GM21390 (cell line): ENCODE data around the gene GNB1L.

Experiments
- ATAC-seq: cut with Tn5 transposase; IDR thresholded peaks from one replicate; pipeline ENCODE4 v1.9.1; 2021; ENCODE audit not compliant: unreplicated experiment

GNB1L gene

DNA sequence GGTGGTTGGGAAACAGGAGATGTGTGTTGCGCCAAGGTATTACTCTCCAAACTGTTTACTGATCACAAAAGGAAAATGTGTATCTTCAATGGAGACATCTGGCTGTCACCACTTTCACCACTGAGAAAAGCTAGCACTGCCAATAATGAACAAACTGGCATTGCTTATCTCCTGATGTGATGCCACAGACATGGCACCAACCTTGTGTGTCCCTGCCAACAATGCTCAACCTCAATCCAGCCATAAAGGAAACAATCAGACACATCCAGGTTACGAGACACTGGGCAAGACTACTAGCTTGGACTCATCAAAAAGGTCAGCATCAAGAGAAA, 28.1 kb downstream of the GNB1L start:
- ATAC-seq: no peak

GRCh38 chr22:19825904-19826618, 28.6 kb downstream of the GNB1L start:
- ATAC-seq: no peak

DNA sequence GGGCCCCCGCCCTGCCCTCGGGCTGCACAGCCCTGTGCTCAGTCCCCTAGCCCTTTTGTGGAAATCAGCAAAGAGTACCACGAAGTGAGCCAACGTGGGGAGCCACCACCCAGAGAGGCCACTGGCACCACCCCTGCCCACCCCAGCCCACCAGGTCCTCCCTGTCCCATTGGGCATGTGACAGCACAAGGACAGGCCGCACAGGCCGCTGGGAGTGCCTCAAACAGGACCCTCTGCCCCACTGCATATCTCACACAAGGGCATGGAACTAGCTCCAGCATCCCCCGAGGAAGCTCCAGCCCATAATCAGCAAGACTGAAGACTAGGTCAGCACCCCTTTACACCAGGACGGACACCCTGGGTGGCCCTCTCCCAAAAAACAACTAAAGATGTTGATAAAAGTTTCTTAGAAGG, 29.7 kb downstream of the GNB1L start:
- no peak for ATAC-seq

DNA sequence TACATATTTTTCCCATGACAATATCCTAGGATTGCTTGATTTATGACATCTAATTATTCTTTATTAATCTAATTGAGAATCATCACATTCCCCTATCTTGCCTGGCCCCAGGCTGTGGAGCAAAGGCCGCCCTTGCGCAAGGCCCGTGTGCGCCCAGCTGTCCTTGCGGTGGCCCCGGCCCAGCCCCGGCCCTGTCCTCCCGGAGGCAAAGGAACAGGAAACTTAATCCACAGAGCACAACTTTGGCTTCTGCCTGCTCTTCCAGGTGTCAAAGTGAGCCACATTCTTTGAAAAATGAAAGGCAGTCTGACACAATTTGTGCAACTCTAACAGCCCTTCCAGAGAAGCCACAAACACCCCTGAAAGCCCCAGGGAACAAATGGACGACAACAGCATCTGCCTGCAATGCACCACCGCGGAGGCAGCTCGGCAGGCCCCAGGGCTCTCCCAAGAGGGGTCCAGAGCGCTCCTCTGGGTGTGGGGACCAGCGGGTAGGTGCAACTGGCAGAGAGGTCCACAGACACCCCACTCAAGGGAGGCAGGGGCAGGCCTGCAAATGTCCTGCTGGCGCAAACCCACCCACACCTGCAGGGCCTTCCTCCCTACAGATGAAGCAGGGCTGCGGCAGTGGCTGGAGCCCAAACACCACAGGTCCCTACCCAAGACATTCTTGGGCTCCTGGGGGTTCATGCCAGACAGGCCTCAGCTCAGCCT, 30.3 kb downstream of the GNB1L start:
- no peak for ATAC-seq

GRCh38 chr22:19823902-19824211, 30.8 kb downstream of the GNB1L start:
- no peak for ATAC-seq

DNA sequence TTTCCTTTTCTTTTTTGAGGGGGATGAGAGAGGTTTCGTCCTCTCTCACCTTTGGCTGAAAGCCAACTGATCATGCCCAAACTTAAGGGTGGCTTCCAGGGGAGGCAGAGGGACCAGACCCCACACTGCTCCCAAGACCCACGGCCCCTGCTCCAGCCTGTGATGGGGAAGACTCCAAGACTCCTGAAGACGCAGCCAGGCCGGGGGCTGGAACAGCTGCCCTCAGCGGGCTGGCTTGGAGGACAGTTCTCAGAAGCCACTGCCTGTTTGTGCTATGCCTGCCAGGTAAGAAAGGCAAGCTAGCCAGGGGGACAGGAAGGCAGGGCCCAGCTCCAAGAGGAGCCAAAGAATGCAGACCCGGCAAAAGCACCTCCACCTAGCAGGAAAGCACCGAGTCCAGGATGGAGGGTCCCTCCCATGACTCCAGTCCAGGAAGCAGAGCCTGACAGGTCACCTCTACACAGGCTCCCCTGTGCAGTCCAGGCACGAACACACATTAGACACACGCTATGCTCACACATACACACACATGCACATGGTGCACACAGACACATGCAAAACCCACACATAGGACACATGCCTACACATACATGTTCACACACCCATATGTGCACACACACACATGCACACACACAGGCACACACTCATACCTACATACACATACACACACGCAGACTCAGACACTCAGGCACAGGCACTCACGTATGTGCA, 31.3 kb downstream of the GNB1L start:
- ATAC-seq: no peak

DNA sequence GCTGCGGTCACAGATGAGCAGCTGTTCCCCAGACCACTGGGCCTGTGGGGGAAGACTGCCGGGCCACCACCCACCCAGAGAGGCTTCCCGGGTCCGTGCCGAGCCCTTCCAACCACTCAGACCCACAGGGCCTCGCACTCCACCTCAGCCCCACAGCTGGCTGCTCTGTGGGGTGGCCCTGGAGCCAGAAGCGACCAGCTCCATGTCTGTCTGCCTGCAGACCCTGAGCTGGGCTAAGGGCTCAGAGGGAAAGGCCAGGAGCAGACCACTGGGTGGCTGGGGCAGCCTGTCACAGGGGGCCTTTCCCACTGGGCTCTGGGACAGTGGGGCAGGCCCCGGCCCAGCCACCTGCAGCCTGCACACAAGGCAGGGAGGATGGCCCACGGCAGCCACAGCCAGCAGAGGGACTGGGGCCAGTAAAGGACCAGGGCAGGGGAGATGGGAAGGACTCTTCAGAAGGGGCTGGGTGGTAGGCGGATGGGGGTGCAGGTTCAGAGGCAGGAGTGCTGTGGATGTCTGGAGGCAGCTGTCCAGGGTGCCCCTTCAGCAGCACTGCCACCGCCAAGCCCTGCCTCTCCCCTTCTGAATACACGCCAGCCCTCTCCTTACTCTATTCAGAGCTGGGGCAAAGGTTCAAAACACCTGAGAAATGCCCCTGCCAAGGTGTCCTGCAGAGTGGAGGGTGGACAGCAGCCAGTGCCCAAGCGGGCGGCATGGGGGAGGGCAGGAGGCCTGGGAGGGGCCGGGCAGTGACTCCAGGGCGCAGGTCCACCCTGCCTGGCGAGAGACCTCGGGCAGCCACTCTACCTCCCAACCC, 32.2 kb downstream of the GNB1L start:
- ATAC-seq: no peak

GRCh38 chr22:19821523-19822300, 33.0 kb downstream of the GNB1L start:
- no peak for ATAC-seq

GRCh38 chr22:19820880-19821522, 33.7 kb downstream of the GNB1L start:
- ATAC-seq: no peak

DNA sequence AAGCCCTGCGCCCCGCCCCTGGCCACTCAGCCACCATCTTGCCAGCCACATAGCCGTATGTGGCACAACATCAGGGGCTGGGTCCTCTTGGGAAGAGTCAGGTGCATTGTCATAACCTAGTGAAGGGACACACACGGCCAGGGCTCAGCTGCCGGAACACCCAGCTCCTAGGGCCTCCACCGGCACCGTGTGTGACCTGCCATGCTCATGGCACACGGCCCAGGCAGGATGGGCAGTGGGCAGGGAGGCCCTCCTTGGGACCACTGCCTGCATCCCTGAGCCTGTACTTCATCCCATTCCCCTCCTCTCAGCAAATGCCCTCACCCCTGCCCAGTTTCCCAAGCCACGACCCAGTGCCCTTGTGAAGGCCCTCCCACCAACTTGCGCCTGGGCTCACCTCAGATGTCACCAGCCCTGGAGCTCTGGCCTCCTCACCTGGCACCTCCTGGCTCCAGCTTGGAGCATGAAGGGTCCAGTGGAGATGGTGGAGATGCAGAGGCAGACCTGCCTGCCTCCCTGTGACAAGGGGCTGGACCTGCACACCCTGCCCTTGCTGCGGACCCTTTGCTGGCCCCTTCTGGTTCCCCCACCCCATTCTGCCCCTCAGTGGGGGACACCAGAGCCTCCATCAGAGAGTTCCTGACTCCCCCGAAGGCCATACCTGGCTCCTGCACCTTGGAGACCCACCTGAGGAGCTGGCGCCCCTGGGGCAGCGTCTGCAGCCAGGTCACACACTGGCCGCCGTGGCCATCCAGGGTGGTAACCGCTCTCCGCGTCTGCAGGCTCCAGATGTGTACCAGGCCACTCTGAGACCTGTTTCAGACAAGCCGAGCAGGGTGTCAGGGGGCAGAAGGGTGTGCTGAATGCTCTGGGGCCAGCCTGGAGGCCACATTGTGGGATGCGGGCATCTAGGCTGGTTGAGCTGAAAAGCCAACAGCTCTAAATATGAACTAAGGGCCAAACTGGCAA, 34.5 kb downstream of the GNB1L start:
- ATAC-seq: no peak

- ATAC-seq: no peak
Measured at GRCh38 chr22:19819208-19819910, 35.3 kb downstream of the GNB1L start.

DNA sequence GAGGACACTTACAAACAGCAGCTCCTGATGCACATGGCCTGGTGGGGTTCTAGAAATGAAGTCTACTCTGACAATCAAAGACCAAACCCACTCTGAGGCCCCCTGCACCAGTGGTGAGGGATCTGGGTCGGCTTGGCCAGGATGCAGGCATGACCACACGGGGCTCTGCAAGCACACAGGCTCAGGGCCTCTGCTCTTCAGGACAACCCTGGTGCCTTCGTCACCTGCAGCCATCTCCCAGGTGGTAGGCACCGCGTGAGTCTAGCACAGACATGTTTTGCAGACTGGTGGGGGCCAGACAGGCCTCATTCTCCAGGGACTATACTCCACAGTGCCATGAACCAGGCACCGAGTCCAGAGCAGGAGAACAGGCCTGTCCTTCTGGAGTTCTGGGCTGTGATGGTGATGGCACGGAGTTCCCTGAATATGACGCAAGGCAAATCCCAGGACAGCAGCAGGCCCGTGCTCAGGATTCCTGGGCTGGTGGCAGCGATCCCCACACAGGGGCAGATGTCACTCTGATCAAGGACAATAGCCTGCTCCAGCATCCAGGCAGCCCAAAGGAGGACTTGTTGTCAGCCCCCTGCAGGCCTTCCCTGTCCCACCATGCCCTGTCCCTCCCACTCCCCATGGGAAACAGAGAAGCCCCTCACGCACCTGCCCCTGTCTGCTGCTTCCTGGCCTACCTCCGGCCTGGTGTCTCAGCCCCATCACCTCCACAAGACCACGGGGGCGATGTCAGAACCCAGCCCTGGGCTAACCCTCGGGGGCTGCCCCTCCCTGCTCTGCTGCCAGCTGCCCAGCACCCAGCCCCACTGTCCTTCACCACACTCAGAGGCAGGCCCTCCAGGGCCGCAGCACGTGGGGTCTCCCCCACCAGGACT, 36.1 kb downstream of the GNB1L start:
- ATAC-seq: no peak

DNA sequence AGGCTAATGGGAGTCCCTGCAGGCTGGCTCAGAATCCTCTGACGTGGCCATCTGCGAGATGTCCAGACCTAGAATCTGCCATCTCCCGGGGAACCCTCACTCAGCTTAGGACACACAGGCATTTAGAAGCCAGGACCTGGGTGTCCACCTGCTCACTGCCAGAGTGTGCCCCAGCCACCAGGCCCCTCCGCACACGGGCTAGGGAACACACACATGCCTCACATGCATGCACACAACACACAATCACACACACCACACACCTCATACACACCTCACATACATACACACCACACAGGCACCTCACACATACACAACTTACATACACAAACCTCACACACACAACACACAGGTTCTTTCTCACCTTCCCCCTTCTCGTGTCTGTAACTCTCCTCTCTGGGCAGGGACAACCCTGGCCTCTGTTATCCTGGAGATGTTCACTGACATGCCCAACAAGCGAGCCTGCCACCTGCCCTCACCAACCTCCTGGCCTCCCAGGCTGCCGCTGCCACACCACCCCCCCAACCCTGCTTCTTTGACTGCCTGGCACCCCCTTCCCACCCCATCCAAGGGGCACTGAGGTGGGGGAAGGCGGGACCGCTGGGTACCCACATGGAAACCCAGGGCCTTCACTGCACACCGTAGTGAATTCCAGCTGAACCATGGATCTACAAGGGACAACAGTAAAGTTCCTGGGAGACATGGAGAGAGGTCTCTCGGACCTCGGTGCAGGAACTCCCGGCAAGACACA, 38.1 kb downstream of the GNB1L start:
- ATAC-seq: no peak

DNA sequence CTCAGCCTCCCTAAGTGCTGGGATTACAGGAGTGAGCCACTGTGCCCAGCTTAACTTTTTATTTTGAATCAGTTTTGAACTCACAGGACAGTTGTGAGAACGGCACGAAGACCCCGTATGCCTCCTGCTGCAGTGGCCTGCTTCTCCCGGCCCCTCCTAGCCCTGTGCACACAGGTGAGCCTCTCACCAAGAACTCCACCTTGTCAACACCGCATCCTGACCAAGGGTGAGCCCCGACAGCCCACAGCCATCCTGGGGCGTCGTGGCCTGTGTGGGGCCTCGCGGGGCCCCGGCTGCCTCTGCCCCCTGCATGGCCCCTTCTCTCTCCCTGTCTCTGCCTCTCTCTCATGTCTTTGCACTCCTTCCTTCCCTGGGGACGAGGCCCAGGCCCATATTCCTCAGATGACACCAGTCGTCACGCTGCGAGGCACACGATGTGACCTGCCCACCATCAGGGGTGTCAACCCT, 38.8 kb downstream of the GNB1L start:
- ATAC-seq: no peak

DNA sequence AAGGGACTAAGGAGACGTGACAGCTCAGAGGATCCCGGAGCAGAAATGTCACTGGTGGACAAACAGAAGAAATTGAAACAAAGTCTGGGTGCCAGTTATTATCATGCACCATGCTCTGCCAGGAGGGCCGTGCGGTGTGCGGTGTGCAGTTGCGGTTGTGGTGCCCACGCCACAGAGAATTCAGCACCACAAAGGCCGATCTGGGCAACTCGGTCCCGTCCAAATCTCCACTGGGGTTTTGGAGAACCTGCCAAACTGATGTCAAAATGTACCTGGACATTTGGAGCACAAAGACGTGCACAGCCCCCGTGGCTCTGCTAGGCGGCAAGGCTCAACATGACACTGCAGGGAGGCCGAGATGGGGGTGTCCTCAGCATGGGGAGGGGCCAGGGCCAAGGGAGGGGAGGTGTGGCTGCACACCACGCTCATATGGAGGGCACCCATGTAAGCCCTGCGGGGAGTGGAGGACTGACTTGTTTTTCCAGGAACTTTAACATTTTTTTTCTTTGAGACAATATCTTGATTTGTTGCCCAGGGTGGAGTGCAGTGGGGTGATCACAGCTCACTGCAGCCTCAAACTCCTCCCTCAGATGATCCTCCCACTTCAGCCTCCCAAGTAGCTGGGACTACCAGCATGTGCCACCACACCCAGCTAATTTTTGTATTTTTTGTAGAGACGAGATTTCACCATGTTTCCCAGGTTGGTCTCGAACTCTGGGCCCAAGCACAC, 39.4 kb downstream of the GNB1L start:
- ATAC-seq: no peak

GRCh38 chr22:19814428-19814827, 40.2 kb downstream of the GNB1L start:
- no peak for ATAC-seq
